B cell (primary cell): Measurements from ENCODE around the gene SERPINB1. TPM values are rescaled to one million over a fixed set of nuclear protein-coding genes. Genes with fewer than 3 reads are reported as not detected.

ENCODE experiments used
- ATAC-seq: fragments of 200-7000 bp; cut with Tn5 transposase; one replicate; pipeline ENCODE4 v1.10.0; 2021; ENCODE audit warnings: low read depth, mild to moderate bottlenecking, moderate number of reproducible peaks, moderate library complexity
- CTCF ChIA-PET: fragments of 350-600 bp; sonication (Branson Sonifier 250); formaldehyde crosslinking; loops from one replicate; lab custom pipeline; 2021; ENCODE audit warnings: antibody characterized with exemption, inconsistent platforms; lab: Charles Lee
- POLR2A ChIA-PET: fragments of 350-600 bp; sonication (Branson Sonifier 250); formaldehyde crosslinking; loops from one replicate; lab custom pipeline; 2021; ENCODE audit warnings: antibody characterized with exemption; lab: Charles Lee
- DNase-seq: peaks from one replicate; pipeline ENCODE4 v3.0.0; 2013
- H2AFZ ChIP-seq: 2 replicates; pipeline ENCODE4 v1.6.1; 2012; ENCODE audit warnings: mild to moderate bottlenecking, low read depth, low read length; ENCODE audit not compliant: insufficient read depth, poor library complexity, severe bottlenecking
- H3K27ac ChIP-seq, 2 donors: 1 replicate in 1 of 2; 2 replicates in 1 of 2; pipeline ENCODE4 v1.5.1; 2012 to 2013; ENCODE audit warnings: low read length in 2 of 2, mild to moderate bottlenecking in 2 of 2, moderate library complexity in 1 of 2
- H3K27me3 ChIP-seq, 4 experiments: fragments of 200-600 bp in 1 of 4; sonication (generic) in 1 of 4; replicated peaks in 1 of 4; 1 replicate in 2 of 4; 2 replicates in 2 of 4; pipeline versions ENCODE4 v1.6.1 to v1.7.0; 2013 to 2016; ENCODE audit warnings: low read length in 3 of 4, mild to moderate bottlenecking in 2 of 4, mixed read lengths in 1 of 4, moderate library complexity in 1 of 4; ENCODE audit not compliant: insufficient read depth in 4 of 4, control insufficient read depth in 3 of 4; ENCODE audit errors: control extremely low read depth in 1 of 4
- H3K36me3 ChIP-seq, 2 experiments: replicated peaks in 1 of 2; 1 replicate in 1 of 2; 2 replicates in 1 of 2; pipeline versions ENCODE4 v1.6.1 to v1.7.1; 2013; ENCODE audit warnings: low read length in 1 of 2; ENCODE audit not compliant: insufficient read depth in 2 of 2, control insufficient read depth in 1 of 2; ENCODE audit errors: control extremely low read depth in 1 of 2, extremely low read depth in 1 of 2
- H3K4me1 ChIP-seq, 2 donors: fragments of 200-600 bp in 1 of 2; sonication (generic) in 1 of 2; 1 replicate in 1 of 2; 2 replicates in 1 of 2; pipeline versions ENCODE4 v1.5.1 to v1.6.1; 2013 to 2017; ENCODE audit warnings: low read length in 2 of 2; ENCODE audit not compliant: control insufficient read depth in 2 of 2, insufficient read depth in 2 of 2
- H3K4me2 ChIP-seq: replicated peaks from 2 replicates; pipeline ENCODE3; 2012; ENCODE audit warnings: mild to moderate bottlenecking, low read depth, low read length; ENCODE audit not compliant: poor library complexity, severe bottlenecking
- H3K4me3 ChIP-seq, 5 experiments: fragments of 200-600 bp in 1 of 5; sonication (generic) in 1 of 5; 1 replicate in 3 of 5; 2 replicates in 2 of 5; pipeline versions ENCODE4 v1.5.1 to v1.7.0; 2011 to 2016; ENCODE audit warnings: low read length in 4 of 5, mild to moderate bottlenecking in 4 of 5, low read depth in 2 of 5, control low read depth in 1 of 5, moderate library complexity in 1 of 5; ENCODE audit not compliant: insufficient read depth in 1 of 5; ENCODE audit errors: control extremely low read depth in 1 of 5, extremely low read depth in 1 of 5
- H3K79me2 ChIP-seq: fragments of 200-600 bp; sonication (generic); one replicate; pipeline ENCODE4 v1.6.0; 2016; ENCODE audit warnings: low read length; ENCODE audit not compliant: control insufficient read depth, insufficient read depth
- H3K9ac ChIP-seq: fragments of 200-600 bp; sonication (generic); 2 replicates; pipeline ENCODE4 v1.6.1; 2017; ENCODE audit warnings: mild to moderate bottlenecking, low read length, moderate library complexity
- H3K9me3 ChIP-seq, 3 donors: one replicate each; pipeline versions ENCODE4 v1.6.1 to v1.7.1; 2013; ENCODE audit warnings: low read length in 2 of 3; ENCODE audit not compliant: control insufficient read depth in 2 of 3, insufficient read depth in 1 of 3; ENCODE audit errors: control extremely low read depth in 1 of 3
- H4K20me1 ChIP-seq: 2 replicates; pipeline ENCODE4 v1.6.0; 2012; ENCODE audit warnings: mild to moderate bottlenecking, low read length; ENCODE audit not compliant: insufficient read depth, control insufficient read depth, poor library complexity, severe bottlenecking
- H3K27ac Mint-ChIP-seq: one replicate; pipeline ENCODE4 v1.8.0; 2021; ENCODE audit warnings: mixed read lengths
- H3K27me3 Mint-ChIP-seq: one replicate; pipeline ENCODE4 v1.8.0; 2021; ENCODE audit warnings: mixed read lengths
- H3K4me1 Mint-ChIP-seq: one replicate; pipeline ENCODE4 v1.8.0; 2021; ENCODE audit warnings: mixed read lengths
- H3K4me3 Mint-ChIP-seq: one replicate; pipeline ENCODE4 v1.8.0; 2021; ENCODE audit warnings: mixed read lengths
- H3K9me3 Mint-ChIP-seq: one replicate; pipeline ENCODE4 v1.8.0; 2022; ENCODE audit warnings: mixed read lengths; ENCODE audit not compliant: insufficient read depth
- EZH2 ChIP-seq: IDR thresholded peaks from 2 replicates; pipeline ENCODE4 v1.6.1; 2012; ENCODE audit warnings: borderline replicate concordance, low read depth, mild to moderate bottlenecking, moderate library complexity, low read length; ENCODE audit not compliant: insufficient read depth, poor library complexity, severe bottlenecking
- WGBS: methylation state at CpG from one replicate; pipeline ENCODE4 v1.1.5; 2013; ENCODE audit warnings: missing lambda C conversion rate; ENCODE audit not compliant: insufficient coverage; 5-methylcytosine and 5-hydroxymethylcytosine counted together
- intact Hi-C: fragments of 100-400 bp; cut with micrococcal nuclease; formaldehyde crosslinking; loops from one replicate; pipeline ENCODE4 v1.10.0; 2022
- polyA plus RNA-seq: library from polyadenylated mRNA; depleted of rRNA; stranded (reverse); fragments of >200 nt; gene quantifications from 2 replicates; pipeline ENCODE4 v1.2.3, GENCODE V29; 2012
- total RNA-seq, 2 donors: library from RNA; stranded (reverse); fragments of 120-200 nt in 1 of 2; gene quantifications; 1 replicate in 1 of 2; 2 replicates in 1 of 2; pipeline versions ENCODE4 v1.2.3 to v1.2.4, GENCODE V29; 2013 to 2022
- TF ChIP-seq, protein P1 (sequence below): fragments of 200-600 bp; IDR thresholded peaks from one replicate; pipeline ENCODE4 v1.8.0; 2022; ENCODE audit warnings: antibody characterized with exemption, mild to moderate bottlenecking

SERPINB1 gene
- total and polyA plus RNA-seq, 2 donors (not counting 1 experiment from before 2014, with no cell fraction given): 23.2 to 52.5 TPM

DNA sequence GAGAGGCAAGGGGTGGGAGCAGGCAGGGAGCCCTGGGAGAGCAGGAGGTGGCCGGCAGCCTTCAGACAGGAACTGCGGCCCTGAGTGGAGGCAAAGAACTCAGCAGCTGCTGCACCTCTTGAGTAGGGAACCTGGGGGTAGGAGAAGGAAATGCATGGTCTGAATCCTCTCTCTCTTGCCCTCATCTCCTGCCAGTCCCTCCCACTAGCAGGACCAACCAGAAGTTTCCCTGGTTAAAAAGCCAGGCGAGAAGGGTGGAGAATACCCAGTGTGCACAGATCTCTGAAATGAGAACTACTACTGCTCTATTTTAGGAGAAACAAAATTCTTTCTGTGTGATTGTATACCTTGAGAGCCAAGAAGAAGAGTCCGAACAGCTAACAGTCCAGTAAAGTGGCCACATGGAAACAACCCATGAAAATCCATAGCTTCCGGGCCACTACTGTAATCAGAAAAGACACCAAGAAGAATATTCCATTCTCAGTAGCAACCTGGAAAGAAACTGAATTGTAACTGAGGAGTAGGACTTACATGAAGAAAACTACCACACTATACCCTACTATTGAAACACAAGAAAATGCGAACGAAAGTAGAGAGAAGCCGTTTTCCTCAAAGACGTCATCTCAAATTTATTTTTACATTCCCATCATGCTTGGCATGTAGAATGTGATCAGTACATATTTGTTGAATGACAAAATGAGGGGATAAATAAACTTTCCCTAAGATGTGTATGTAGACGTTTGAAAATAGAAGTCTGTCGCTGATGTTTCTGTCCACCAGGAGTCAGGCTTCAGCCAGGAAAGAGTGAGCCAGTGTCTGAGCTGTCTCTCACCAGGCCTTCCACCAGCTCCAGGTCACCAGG, 50.8 kb downstream of the SERPINB1 start:
- H3K4me1 ChIP-seq: peaks cover 30 to 35% of the 10 kb centered on the region in 2 donors
- H3K4me2 ChIP-seq: peak overlapping the region; percentile 56
- peak; percentile 83 for ATAC-seq
- Mint-ChIP-seq H3K4me1 (peaks cover 36% of the 10 kb centered on the region), H3K27me3 (no peaks in the 10 kb centered on the region), H3K9me3 (no peaks in the 10 kb centered on the region), H3K27ac (peak overlapping the region; percentile 66), H3K4me3 (peak overlapping the region; percentile 67)
- intact Hi-C loops: loop anchor here (1.0 to 2.0 kb wide), 7 partner anchors 26 to 266 kb away; partner anchors contain the start of genes SERPINB1 and WRNIP1
- peak overlapping the region in 1 of 2 donors; percentile 41 for H3K27ac ChIP-seq
- H2AFZ ChIP-seq: no peak overlapping the region
- no peak overlapping the region for H3K4me3 ChIP-seq
- CTCF ChIA-PET: interaction anchor here (0.6 to 4.7 kb wide), 57 partner anchors 8 to 296 kb away, joined by 3 to 118 read pairs (median 5); partner anchors contain the start of genes MYLK4, NQO2, RIPK1 and SERPINB1
- peaks cover 4% of the 10 kb centered on the region for H3K79me2 ChIP-seq
- peak; percentile 78 for DNase-seq
- H3K36me3 ChIP-seq: peaks cover 0 to 13% of the 10 kb centered on the region in 2 experiments
- TF ChIP-seq, protein P1, sequence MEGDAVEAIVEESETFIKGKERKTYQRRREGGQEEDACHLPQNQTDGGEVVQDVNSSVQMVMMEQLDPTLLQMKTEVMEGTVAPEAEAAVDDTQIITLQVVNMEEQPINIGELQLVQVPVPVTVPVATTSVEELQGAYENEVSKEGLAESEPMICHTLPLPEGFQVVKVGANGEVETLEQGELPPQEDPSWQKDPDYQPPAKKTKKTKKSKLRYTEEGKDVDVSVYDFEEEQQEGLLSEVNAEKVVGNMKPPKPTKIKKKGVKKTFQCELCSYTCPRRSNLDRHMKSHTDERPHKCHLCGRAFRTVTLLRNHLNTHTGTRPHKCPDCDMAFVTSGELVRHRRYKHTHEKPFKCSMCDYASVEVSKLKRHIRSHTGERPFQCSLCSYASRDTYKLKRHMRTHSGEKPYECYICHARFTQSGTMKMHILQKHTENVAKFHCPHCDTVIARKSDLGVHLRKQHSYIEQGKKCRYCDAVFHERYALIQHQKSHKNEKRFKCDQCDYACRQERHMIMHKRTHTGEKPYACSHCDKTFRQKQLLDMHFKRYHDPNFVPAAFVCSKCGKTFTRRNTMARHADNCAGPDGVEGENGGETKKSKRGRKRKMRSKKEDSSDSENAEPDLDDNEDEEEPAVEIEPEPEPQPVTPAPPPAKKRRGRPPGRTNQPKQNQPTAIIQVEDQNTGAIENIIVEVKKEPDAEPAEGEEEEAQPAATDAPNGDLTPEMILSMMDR: peak; percentile 82
- no peak for TF ChIP-seq EZH2
- no peaks in the 10 kb centered on the region for H3K27me3 ChIP-seq
- H3K9ac ChIP-seq: no peak overlapping the region
- H4K20me1 ChIP-seq: peaks cover 3% of the 10 kb centered on the region
- WGBS: 23% methylated on average over 2 of the region's 11 CpGs
- POLR2A ChIA-PET: interaction anchor here (0.6 to 1.4 kb wide), 7 partner anchors 49 to 230 kb away, joined by 3 to 12 read pairs (median 6); partner anchors contain the start of gene SERPINB1
- H3K9me3 ChIP-seq: no peaks in the 10 kb centered on the region

DNA sequence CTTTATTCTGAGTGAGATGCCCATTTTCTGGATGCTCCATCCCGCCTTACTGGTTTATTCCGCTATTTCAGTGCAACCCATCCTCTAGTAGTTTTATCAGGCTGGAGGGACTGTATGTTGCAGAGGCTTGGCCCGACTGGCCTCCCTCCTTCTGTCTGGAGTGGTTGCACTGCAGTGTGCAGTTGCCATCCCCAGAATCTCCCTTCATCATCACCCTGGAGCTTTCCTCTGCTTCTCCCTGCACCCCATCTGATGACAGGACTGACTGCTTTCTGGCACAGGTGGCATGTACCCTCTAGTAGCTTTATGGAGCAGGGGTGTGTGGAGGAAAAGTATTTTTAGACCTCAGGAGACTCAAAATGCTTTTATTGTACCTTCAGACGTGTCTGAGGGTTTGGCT, 55.4 kb downstream of the SERPINB1 start:
- CTCF ChIA-PET: no interaction called here
- POLR2A ChIA-PET: no interaction called here

More for the DNA sequence above, 55.4 kb downstream of the SERPINB1 start:
- ATAC-seq: no peak
- Histone ChIP-seq H3K36me3 (peaks cover 0 to 35% of the 10 kb centered on the region in 2 experiments), H3K4me1 (peaks cover 7 to 8% of the 10 kb centered on the region in 2 donors), H3K4me3 (no peak overlapping the region), H3K27me3 (no peaks in the 10 kb centered on the region), H2AFZ (no peak overlapping the region), H3K79me2 (peaks cover 17% of the 10 kb centered on the region), H3K4me2 (no peak overlapping the region), H3K9me3 (no peaks in the 10 kb centered on the region), H4K20me1 (peaks cover 27% of the 10 kb centered on the region), H3K9ac (no peak overlapping the region), H3K27ac (no peak overlapping the region)
- intact Hi-C loops: no loop called here
- no peak overlapping the region for H3K4me3 Mint-ChIP-seq
- 57% methylated on average over 3 of the region's 4 CpGs for WGBS
- TF ChIP-seq EZH2: no peak
- TF ChIP-seq, protein P1: no peak
- no peak overlapping the region for H3K27ac Mint-ChIP-seq
- no peak for DNase-seq
- no peaks in the 10 kb centered on the region for H3K9me3 Mint-ChIP-seq
- peaks cover 7% of the 10 kb centered on the region for H3K4me1 Mint-ChIP-seq
- no peaks in the 10 kb centered on the region for H3K27me3 Mint-ChIP-seq
